ENCODE results near the gene CDC42BPA. TPM values are rescaled to one million over a fixed set of nuclear protein-coding genes. Genes with fewer than 3 reads are reported as not detected.

CDC42BPA gene
- total and polyA plus RNA-seq, 9 of the 15 experiments (the other 6 are each of a cell fraction or from before 2014, with no cell fraction given), result 8.0 to 77.5 (median 52.1) TPM

GRCh38 chr1:227131193-227131592, 187.1 kb downstream of the CDC42BPA start:
- ChIA-PET POLR2A (no interaction called here), CTCF (ENCODE audit: low intra/inter-chr PET ratio) (no interaction called here)
- FAIRE-seq, result peak; percentile 57
- TF ChIP-seq U2AF1 (optimal IDR thresholded peaks at IDR 0.05; ENCODE audit: low read depth, low read length) (no peak), CTCF (IDR thresholded peaks at IDR 0.05 in 2 of 3, conservative IDR thresholded peaks at IDR 0.05 in 1 of 3; ENCODE audit: insufficient read depth in 2 of 3, low read depth in 1 of 3, low read length in 3 of 3) (peak in 2 of 3 experiments; percentile 50 to 63; a peak in 4 of 6 replicates), RAD21 (CRISPR knock-in tag; conservative IDR thresholded peaks at IDR 0.05 in 1 of 2, IDR thresholded peaks at IDR 0.05 in 1 of 2) (peak in 1 of 2 experiments; percentile 46; a peak in 2 of 4 replicates), ZNF217 (CRISPR knock-in tag; IDR thresholded peaks at IDR 0.05) (no peak), ZFP1 (CRISPR knock-in tag; IDR thresholded peaks at IDR 0.05) (no peak), ARID3B (CRISPR knock-in tag; IDR thresholded peaks at IDR 0.05; ENCODE audit: borderline replicate concordance) (no peak), MBD2 (IDR thresholded peaks at IDR 0.05; ENCODE audit: borderline replicate concordance, low read depth) (no peak), ZBTB43 (CRISPR knock-in tag; IDR thresholded peaks at IDR 0.05) (no peak)
- 0 out of 3 replicates have a peak, but pooled peaks cover 2% of the 10 kb centered on the region for H3K79me2 ChIP-seq (ENCODE audit: control insufficient read depth, insufficient read depth, low read length)
- DNase-seq (ENCODE audit: extremely low read depth in 1 of 4, low spot score in 3 of 4), result peak in 2 of 4 experiments; percentile 21 to 29
- 76% methylated on average over 3 of the region's 3 CpGs for WGBS (ENCODE audit: insufficient coverage, low coverage, missing lambda C conversion rate)
- no peak overlapping the region for H3K4me2 ChIP-seq (ENCODE audit: insufficient read depth, low read length)
- no peak overlapping the region for H2AFZ ChIP-seq (ENCODE audit: low read depth, low read length)
- H3K4me3 ChIP-seq, result no peak overlapping the region
- no peaks in the 10 kb centered on the region for H3K9me3 ChIP-seq (replicated peaks; ENCODE audit: control insufficient read depth, insufficient read depth, low read depth, low read length)
- peak; percentile 69 for ATAC-seq
- in situ Hi-C loops (cut with MboI) (no loop called here), intact Hi-C loops (cut with micrococcal nuclease) (loop anchor here (10.0 kb wide), 1 partner anchor 184 kb away; the partner anchor contains the start of gene CDC42BPA)
- peaks cover 51% of the 10 kb centered on the region for H3K36me3 ChIP-seq (ENCODE audit: control insufficient read depth, insufficient read depth, low read length)
- H3K9ac ChIP-seq (ENCODE audit: insufficient read depth in 1 of 2, low read depth in 2 of 2, low read length in 2 of 2), result no peak overlapping the region
- no peaks in the 10 kb centered on the region for H3K9me1 ChIP-seq (ENCODE audit: control insufficient read depth, insufficient read depth, low read length)
- no TSS peak for BruUV-seq (replicated peaks)
- no peaks in the 10 kb centered on the region for H4K20me1 ChIP-seq (replicated peaks; ENCODE audit: control insufficient read depth, insufficient read depth, low read length)
- H3K4me1 ChIP-seq (replicated peaks in 1 of 2; ENCODE audit: control insufficient read depth in 2 of 2, insufficient read depth in 2 of 2, low read length in 2 of 2), result peaks cover 0 to 4% of the 10 kb centered on the region in 2 experiments; a peak in 1 of 5 replicates
- H3K27ac ChIP-seq (ENCODE audit: extremely low read depth, low read depth, low read length), result no peak overlapping the region
- H3K27me3 ChIP-seq (ENCODE audit: control insufficient read depth in 2 of 2, insufficient read depth in 2 of 2, low read length in 2 of 2), result no peaks in the 10 kb centered on the region
